Mesothelial cell of epicardium (in vitro differentiated cells): Measurements from ENCODE around the gene NRP1. TPM values are rescaled to one million over a fixed set of nuclear protein-coding genes. Genes with fewer than 3 reads are reported as not detected.

Experiments used
- DNase-seq, 2 experiments: peaks; one replicate each; pipeline ENCODE4 v3.0.0; 2021; ENCODE audit warnings: low spot score in 2 of 2; ENCODE audit not compliant: unreplicated experiment in 2 of 2
- H3K27ac Mint-ChIP-seq: 2 replicates; pipeline ENCODE4 v1.8.0; 2021; ENCODE audit warnings: mixed read lengths
- H3K27me3 Mint-ChIP-seq: 2 replicates; pipeline ENCODE4 v1.8.0; 2021; ENCODE audit warnings: low read depth, mixed read lengths
- H3K36me3 Mint-ChIP-seq: 2 replicates; pipeline ENCODE4 v1.8.0; 2021; ENCODE audit warnings: mixed read lengths
- H3K4me1 Mint-ChIP-seq: 2 replicates; pipeline ENCODE4 v1.8.0; 2021; ENCODE audit warnings: mixed read lengths
- H3K4me3 Mint-ChIP-seq: 2 replicates; pipeline ENCODE4 v1.8.0; 2021; ENCODE audit warnings: mild to moderate bottlenecking, moderate library complexity, mixed read lengths
- H3K9me3 Mint-ChIP-seq: 2 replicates; pipeline ENCODE4 v1.8.0; 2021; ENCODE audit warnings: mixed read lengths
- total RNA-seq: library from RNA; stranded (reverse); gene quantifications from 3 replicates; pipeline ENCODE4 v1.2.1, GENCODE V29; 2021
- TF ChIP-seq, protein P1 (sequence below): fragments of 200-600 bp; sonication (generic); IDR thresholded peaks from one replicate; pipeline ENCODE4 v1.5.0; 2021; ENCODE audit warnings: antibody characterized with exemption; ENCODE audit not compliant: unreplicated experiment

Gene NRP1
- total RNA-seq, 1 donor from 2014 or later, result 47.7 TPM

DNA sequence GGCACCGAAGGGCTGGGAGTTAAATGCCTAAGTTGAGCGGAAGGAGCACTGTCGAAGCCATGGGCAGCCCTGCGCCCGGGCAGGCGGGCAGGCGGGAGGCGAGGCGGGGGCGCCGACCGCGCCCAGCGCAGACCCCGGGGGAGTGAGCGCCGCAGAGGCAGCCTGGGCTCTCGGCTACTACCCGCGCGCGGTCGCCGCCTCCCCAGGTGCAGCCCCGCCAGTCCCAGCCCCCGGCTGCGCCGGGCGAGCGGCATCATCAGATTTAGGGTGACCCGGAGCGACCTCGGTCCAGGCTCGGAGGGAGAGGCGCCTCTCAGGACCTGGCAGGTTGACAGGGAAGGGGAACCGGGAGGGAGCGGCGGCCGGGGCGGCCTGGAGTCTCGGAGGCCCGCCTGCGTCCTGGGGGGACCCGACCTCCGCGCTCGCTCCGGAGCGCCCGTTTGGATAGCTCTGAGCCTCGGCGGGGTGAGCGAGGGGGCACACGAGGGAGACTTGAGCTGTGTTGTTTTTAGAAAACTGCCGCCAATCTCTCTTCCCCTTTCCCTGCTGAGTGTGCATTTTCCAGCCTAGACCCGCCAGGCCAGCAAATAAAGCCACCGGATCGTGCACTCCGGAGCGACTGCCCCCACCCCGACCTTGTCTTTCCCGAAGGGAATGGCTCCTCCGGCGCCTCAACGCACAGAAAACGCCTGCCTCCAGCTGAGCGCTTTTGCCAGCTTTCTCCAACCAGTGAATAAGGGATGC is 2.3 kb upstream of the NRP1 start:
- Mint-ChIP-seq H3K27me3 (no peaks in the 10 kb centered on the region), H3K4me1 (peaks cover 54% of the 10 kb centered on the region), H3K4me3 (peak overlapping the region; percentile 85), H3K36me3 (no peaks in the 10 kb centered on the region), H3K9me3 (no peaks in the 10 kb centered on the region), H3K27ac (peak overlapping the region; percentile 95)
- TF ChIP-seq, protein P1, sequence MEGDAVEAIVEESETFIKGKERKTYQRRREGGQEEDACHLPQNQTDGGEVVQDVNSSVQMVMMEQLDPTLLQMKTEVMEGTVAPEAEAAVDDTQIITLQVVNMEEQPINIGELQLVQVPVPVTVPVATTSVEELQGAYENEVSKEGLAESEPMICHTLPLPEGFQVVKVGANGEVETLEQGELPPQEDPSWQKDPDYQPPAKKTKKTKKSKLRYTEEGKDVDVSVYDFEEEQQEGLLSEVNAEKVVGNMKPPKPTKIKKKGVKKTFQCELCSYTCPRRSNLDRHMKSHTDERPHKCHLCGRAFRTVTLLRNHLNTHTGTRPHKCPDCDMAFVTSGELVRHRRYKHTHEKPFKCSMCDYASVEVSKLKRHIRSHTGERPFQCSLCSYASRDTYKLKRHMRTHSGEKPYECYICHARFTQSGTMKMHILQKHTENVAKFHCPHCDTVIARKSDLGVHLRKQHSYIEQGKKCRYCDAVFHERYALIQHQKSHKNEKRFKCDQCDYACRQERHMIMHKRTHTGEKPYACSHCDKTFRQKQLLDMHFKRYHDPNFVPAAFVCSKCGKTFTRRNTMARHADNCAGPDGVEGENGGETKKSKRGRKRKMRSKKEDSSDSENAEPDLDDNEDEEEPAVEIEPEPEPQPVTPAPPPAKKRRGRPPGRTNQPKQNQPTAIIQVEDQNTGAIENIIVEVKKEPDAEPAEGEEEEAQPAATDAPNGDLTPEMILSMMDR, result no peak
- peak; percentile 25 to 56 for DNase-seq

DNA sequence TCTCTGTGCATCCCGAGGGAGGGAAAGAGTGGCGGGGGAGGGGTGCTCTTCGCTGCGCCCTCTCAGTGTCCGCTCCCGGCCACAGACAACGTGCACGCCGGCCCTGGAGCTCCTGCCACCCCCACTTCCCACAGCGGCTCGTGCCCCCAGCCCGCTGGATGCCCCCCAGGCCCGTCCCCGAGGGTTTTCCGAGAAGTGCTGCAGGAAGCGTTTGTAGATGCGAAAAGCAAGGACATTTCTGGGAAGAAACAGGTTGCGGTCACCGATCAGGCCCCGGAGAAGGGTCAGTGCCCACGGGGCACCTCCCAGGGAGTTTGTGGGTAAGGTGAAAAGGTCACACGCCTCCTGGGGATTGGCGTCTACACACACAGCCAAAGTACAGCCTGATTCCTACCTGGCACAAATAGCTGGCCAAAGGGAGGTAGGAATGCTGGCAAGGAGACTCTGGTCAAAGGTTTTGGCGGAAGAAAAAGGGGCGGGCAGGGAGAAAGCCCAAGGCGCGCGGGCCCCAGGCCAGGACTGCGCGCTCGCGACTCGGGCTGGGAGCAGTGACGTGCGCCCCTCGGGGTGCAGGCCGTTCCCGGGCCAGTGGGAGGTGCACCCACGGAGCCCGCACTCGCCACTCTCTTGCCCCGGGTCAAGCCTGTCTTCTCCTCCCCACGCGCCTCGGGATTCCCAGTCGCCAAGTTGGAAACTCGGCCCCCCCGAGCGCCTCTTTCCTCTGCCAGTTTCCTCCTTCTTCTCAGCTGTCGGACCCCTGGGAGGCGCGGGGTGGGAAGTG is 1.5 kb upstream of the NRP1 start:
- DNase-seq, result peak in 1 of 2 experiments; percentile 29
- H3K4me3 Mint-ChIP-seq, result peak overlapping the region; percentile 79
- peak overlapping the region; percentile 70 for H3K27ac Mint-ChIP-seq
- TF ChIP-seq, protein P1, result no peak
- no peaks in the 10 kb centered on the region for H3K9me3 Mint-ChIP-seq
- no peaks in the 10 kb centered on the region for H3K36me3 Mint-ChIP-seq
- H3K4me1 Mint-ChIP-seq, result peaks cover 57% of the 10 kb centered on the region
- no peaks in the 10 kb centered on the region for H3K27me3 Mint-ChIP-seq

GRCh38 chr10:33335551-33335800 is 1.0 kb upstream of the NRP1 start:
- H3K4me1 Mint-ChIP-seq, result peaks cover 59% of the 10 kb centered on the region
- no peaks in the 10 kb centered on the region for H3K36me3 Mint-ChIP-seq
- no peak overlapping the region for H3K27ac Mint-ChIP-seq
- no peaks in the 10 kb centered on the region for H3K27me3 Mint-ChIP-seq
- peak overlapping the region; percentile 79 for H3K4me3 Mint-ChIP-seq
- H3K9me3 Mint-ChIP-seq, result no peaks in the 10 kb centered on the region
- DNase-seq, result no peak
- TF ChIP-seq, protein P1, result no peak

DNA sequence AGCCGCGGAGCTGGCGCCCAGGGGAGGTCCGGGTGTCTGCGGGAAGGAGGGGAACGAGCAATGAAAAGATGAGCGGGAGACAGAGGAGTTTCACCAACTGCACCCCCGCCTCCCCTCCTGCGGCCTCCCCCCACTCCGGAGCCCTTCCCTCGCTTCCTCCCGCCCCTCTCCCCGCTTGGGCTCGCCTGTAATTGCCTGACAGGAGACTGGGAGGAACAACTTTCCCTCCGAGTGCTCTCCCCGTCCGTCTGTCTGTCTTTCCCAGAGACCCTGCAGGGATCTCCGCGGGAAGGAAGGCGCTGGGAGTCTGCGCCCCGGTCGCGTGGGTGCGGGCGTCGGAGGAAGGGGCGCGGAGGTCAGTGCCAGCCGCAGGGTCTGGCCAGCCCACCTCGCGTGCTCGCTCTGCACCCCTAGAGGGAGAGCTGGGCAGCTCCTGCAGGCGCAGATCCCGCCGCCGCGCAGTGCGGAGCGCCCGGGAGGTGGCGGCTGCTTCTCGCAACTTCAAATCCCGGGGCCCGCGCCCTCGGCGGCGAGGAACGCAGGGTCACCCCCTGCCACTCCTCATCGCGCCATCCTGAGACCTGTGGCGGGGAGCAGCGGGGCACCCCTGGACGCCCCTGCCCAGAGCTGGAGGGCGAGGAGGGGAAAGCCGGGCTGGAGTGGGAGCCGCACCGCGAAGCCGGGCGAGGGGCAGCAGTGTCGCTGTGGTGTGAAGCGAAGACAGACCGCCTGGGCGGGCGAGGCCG is 511 bp upstream of the NRP1 start:
- TF ChIP-seq, protein P1, result peak; percentile 34
- peak; percentile 61 to 82 for DNase-seq
- H3K4me1 Mint-ChIP-seq, result peaks cover 60% of the 10 kb centered on the region
- H3K27me3 Mint-ChIP-seq, result no peaks in the 10 kb centered on the region
- no peaks in the 10 kb centered on the region for H3K36me3 Mint-ChIP-seq
- H3K4me3 Mint-ChIP-seq, result peak overlapping the region; percentile 79
- H3K27ac Mint-ChIP-seq, result peak overlapping the region; percentile 87
- no peaks in the 10 kb centered on the region for H3K9me3 Mint-ChIP-seq

DNA sequence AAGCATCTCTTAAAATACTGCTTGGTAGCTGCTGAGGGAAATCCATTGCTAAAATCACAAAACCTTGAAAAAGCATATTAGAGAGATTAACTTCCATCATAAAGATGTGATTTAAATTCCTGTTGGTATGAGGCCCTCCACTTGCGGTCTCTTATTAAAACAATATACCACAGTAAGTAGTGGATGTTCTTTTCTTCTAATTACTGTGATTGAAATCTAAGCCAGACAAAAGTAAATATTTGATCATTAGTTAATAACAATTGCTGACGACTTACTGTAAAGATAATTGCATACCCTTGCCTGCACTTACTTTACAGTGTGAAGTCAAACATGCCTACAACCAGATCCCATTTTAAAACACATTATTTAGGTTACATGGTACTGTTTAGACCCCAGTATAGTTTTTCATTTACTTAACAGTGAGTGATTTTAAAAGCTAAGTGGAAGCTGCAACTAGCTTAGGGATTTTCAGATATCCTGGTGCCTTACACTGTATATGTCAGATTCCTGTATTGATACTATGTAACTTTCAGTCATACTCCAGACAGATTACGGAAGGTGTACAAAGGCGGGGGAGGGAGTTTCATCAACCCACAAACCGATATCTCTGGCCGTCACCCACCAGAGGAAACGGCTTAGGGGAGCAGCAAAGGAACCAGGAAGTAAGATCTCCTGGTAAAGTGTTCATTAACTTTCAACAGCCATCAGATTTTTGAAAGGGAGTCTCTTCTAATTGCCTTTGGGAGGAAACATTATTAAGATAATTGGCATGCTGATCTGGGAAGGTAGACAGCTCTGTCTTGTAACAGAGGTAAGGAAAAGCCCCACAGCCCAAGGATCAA is 986 bp downstream of the NRP1 start:
- peaks cover 55% of the 10 kb centered on the region for H3K4me1 Mint-ChIP-seq
- no peak for DNase-seq
- TF ChIP-seq, protein P1, result no peak
- peaks cover 11% of the 10 kb centered on the region for H3K36me3 Mint-ChIP-seq
- no peaks in the 10 kb centered on the region for H3K27me3 Mint-ChIP-seq
- H3K9me3 Mint-ChIP-seq, result no peaks in the 10 kb centered on the region
- H3K4me3 Mint-ChIP-seq, result peak overlapping the region; percentile 79
- H3K27ac Mint-ChIP-seq, result peak overlapping the region; percentile 90
